GM19438 (cell line): ENCODE results near the gene RFNG.
A peak's percentile ranks its signal among the peaks of the same experiment; 100 is the strongest.

Experiments used
- ATAC-seq: cut with Tn5 transposase; IDR thresholded peaks from one replicate; pipeline ENCODE4 v1.9.1; 2021; ENCODE audit warnings: low read depth; ENCODE audit not compliant: unreplicated experiment

RFNG gene

GRCh38 chr17:82030470-82031302 lies 20.9 kb downstream of the RFNG start:
- no peak for ATAC-seq

- ATAC-seq: no peak
Measured at GRCh38 chr17:82029990-82030469, 21.6 kb downstream of the RFNG start.

- no peak for ATAC-seq
Measured at GRCh38 chr17:82029391-82029790, 22.2 kb downstream of the RFNG start.

- ATAC-seq: no peak
Measured at GRCh38 chr17:82028966-82029365, 22.6 kb downstream of the RFNG start.

GRCh38 chr17:82028246-82028645 lies 23.4 kb downstream of the RFNG start:
- ATAC-seq: no peak

GRCh38 chr17:82025401-82026107 lies 26.1 kb downstream of the RFNG start:
- ATAC-seq: no peak

- ATAC-seq: no peak
Measured at GRCh38 chr17:82024859-82025258, 26.8 kb downstream of the RFNG start.

GRCh38 chr17:82023447-82024241 lies 28.0 kb downstream of the RFNG start:
- ATAC-seq: peak; percentile 2

GRCh38 chr17:82022981-82023446 lies 28.6 kb downstream of the RFNG start, which contains the start of gene LRRC45:
Gene LRRC45, plus strand, starts transcription at chr17:82023305. Its CDS starts 339 bp downstream, at chr17:82023644.
- peak; percentile 82 for ATAC-seq

GRCh38 chr17:82022310-82022980 lies 29.2 kb downstream of the RFNG start, which contains the start of gene CENPX:
Gene CENPX, minus strand, starts transcription at chr17:82022878. Its CDS starts 17 bp downstream, at chr17:82022861.
- no peak for ATAC-seq

- no peak for ATAC-seq
Measured at GRCh38 chr17:82021900-82022309, 29.7 kb downstream of the RFNG start.

- ATAC-seq: no peak
Measured at GRCh38 chr17:82021107-82021899, 30.3 kb downstream of the RFNG start.

- no peak for ATAC-seq
Measured at GRCh38 chr17:82020572-82021106, 31.0 kb downstream of the RFNG start.

GRCh38 chr17:82019690-82020571 lies 31.7 kb downstream of the RFNG start:
- no peak for ATAC-seq

GRCh38 chr17:82018989-82019689 lies 32.5 kb downstream of the RFNG start:
- no peak for ATAC-seq

- no peak for ATAC-seq
Measured at GRCh38 chr17:82018152-82018988, 33.2 kb downstream of the RFNG start.
